HG02870 (cell line): ENCODE results near the gene SPIB.
"Not testable (repeated sequence)": the region's sequence is repeated elsewhere in the genome, so short reads cannot be mapped to it uniquely, and the experiment has no call there.

Experiments used
- ATAC-seq: cut with Tn5 transposase; IDR thresholded peaks from one replicate; pipeline ENCODE4 v1.9.1; 2021; ENCODE audit warnings: mild to moderate bottlenecking, moderate library complexity; ENCODE audit not compliant: unreplicated experiment

Gene SPIB

DNA sequence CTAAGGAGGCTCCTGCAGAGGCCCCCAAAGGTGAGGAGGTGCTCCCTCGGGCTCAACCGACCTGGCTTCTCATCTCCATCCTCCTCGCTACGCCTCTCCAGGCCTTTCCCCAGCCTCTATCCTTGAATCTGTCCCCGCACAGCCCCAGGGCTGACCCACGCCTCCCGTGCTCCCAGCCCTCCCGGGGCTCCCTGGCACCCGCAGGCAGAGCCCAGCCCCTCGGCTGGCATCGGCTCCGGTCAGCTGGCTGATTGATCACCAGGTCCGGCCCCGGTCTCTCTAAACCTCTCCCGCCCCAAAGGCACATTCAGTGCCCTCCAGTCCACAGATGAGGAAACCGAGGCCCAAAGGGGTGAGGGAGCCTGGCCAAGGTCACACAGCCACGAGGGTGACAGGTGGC lies 16.5 kb downstream of the SPIB start:
- ATAC-seq: no peak

DNA sequence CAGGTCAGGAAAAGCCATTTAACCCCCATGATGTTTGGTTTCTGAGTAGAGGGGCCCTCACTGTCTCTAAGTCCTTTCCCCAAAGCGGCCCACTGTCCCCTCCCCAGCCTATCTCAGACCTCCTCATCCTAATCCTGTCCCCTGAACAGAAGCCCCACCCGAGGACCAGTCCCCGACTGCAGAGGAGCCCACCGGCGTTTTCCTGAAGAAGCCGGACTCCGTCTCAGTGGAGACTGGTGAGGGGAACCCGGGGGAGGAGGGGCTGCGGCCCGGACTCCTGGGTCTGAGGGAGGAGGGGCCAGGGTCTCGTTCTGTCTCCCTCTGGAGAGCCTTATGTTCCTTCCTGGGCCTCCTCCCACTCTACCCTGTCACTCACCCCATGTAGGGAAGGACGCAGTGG lies 16.9 kb downstream of the SPIB start:
- no peak for ATAC-seq

DNA sequence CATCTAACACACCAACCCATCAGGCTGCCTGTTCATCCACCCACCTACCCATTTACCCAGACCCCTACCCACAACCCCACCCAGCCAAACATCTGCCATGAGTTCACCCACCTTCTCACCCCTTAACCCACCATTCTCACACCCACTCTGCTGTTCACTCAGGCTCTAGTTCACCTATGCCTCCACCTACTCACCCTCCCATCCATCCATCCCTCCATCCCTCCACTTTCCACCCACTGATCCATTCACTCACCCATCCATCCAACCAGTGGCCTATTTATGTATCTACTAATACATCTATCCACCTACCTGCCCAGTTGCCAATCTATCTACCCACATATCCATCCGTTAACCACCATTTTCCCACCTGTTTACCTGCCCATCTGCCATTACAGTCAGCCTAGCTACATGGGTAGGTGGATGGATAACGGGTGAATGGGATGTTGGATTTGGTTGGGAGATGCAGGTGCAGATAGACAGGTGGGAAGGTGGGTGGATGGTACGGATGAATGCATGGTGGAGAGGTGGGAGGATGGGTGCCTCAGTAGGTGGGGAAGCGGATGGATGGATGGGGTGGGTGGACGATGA lies 19.2 kb downstream of the SPIB start:
- ATAC-seq: no peak

DNA sequence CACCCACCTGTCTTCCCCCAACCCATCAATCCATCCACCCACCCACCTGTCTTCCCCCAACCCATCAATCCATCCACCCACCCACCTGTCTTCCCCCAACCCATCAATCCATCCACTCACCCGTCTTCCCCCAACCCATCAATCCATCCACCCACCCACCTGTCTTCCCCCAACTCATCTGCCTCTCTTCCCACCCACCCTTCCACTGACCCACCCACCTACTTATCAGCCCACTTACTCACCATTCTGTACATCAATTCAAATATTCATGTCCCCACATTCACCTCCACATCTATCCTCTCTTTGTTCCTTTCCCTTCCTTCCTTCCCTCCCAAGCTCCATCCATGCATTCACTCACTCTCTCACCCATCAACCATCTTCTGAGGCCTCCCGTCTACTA lies 20.4 kb downstream of the SPIB start:
- ATAC-seq: not testable (repeated sequence)

DNA sequence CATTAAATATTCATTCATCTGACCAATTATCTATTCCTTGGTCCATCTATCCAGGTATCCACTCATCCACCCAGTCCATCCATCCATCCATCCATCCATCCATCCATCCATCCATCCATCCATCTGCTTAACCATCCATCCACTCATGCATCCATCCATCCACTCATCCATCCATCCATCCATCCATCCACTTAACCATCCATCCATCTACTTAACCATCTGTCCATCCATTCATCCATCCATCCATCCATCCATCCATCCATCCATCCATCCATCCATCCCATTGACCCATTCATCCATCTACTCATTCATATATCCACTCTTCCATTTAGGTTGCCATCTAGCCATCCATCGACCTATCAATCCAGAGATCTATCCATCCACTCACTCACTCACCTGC lies 25.3 kb downstream of the SPIB start:
- no peak for ATAC-seq

DNA sequence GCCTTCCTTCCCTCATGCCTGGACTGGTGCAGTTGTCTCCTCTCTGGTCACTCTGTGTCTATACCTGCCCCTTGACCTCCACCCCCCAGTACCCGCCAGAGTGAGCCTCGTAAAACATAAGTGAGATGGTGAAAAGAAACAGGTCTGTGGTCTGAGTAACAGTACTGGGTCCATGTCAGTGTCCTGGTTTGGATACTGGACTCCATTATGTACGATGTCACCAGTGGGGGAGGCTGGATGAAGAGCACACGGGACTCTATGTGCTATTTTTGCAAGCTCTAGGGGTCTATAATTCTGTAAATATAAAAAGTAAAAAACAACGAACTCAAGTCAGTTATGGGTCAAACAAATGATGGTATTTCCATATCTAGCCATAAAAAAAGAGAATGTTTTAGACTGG lies 28.3 kb downstream of the SPIB start:
- ATAC-seq: no peak

DNA sequence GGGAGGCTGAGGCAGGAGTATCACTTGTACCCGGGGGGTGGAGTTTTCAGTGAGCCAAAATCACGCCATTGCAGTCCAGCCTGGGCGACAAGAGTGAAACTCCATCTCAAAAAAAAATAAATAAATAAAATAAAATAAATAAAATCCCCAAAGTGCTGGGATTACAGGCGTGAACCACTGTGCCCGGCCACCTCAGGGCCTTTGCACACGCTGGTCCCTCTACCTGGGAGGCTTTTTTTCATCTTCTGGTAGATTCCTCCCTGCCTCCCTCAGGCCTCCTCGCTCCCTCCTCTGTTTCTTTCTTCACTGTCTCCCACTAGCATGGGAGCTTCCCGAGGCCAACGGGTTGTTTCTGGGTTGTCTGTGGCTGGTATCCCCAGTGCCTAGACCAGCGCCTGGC lies 29.0 kb downstream of the SPIB start:
- no peak for ATAC-seq

DNA sequence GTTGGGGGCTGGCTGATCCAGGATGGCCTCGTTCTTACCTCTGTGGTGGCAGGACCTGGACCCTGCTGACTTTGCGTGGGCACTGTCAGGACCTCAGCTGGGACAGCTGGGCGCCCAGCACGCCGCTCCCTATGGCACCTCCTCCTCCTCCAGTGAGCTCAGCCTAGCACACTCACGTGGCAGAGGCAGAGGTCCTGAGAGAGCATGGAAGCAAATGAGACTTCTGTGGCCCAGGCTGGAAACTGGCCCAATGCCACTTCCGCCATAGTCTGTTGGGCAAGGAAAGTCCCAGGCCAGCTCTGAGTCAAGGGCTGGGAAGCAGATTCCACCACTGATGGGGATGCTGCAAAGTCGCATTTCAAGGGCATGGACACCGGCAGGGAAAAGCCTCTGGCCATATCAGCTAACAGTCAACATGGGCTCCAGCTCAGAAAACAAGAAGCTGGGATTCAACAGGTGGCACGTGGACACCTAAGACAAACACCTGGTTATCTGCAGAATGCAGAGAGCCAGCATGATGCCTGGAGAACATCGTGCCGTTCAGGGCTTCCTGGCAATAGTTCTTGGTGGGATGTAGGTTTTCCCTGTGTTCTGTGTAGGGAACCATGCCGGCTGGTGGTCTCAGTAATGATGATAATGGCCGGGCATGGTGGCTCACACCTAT lies 30.6 kb downstream of the SPIB start:
- no peak for ATAC-seq

DNA sequence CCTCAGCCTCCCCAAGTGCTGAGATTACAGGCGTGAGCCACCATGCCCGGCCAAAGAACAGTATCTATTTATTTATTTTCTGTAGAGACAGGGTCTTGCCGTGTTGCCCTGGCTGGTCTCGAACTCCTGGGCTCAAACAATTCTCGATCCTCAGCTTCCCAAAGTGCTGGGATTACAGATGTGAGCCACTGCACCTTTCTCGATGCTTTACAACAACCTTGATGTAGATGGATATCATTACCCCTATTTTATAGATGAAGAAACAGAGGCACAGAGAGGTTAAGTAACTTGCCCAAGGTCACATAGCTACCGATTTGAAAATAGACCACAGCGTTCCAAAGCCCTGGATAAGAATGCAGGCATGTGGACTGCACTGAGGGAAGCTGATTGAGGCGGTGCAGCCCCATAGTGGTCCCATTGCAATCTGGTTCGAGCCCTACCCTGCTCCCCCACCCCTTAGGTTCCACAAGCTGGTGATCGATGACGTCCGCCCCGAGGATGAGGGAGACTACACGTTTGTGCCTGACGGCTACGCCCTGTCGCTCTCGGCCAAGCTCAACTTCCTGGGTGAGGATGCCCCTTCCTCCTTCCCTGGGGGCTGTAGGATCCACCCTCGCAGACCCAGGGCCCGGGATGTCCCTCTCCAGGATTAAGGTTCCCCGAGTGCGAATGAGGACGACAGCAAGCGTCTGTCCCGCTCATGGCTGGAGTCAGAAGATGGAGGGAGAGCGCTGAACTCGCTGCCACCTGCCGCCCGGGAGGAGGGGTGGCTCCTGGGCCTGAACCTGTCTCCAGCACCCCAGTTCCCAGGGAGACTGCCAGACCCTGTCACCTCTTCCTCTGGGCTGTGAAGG lies 31.9 kb downstream of the SPIB start:
- no peak for ATAC-seq

DNA sequence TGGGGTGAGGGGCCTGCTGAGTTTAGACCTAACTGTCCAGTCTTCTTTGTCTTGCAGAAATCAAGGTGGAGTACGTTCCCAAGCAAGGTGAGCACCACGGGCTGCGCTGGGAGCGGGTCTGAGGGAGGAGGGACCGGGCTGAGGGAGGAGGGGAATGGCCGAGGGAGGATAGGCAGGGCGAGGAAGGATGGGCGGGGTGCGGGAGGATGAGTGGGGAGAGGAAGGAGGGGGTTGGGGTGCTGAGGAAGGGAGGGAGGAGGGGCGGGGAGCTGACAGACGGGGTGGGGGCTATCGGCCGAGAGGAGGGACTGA lies 32.4 kb downstream of the SPIB start:
- ATAC-seq: no peak

DNA sequence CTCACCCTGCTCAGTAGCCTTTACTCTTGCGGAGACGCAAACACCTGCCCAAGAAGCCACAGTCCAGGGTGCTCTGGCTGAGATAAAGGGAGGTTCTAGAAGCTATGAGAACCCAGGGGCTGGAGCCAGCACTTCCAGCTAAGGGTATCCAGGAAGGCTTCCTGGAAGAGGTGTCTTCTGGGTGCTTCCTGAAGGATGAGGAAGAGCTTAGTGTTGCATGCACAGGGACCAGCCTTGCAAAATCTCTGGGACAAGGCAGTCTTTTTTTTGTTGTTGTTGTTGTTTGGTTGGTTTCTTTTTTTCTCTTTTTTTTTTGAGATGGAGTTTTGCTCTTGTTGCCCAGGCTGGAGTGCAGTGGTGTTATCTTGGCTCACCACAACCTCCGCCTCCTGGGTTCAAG lies 34.5 kb downstream of the SPIB start:
- ATAC-seq: no peak

DNA sequence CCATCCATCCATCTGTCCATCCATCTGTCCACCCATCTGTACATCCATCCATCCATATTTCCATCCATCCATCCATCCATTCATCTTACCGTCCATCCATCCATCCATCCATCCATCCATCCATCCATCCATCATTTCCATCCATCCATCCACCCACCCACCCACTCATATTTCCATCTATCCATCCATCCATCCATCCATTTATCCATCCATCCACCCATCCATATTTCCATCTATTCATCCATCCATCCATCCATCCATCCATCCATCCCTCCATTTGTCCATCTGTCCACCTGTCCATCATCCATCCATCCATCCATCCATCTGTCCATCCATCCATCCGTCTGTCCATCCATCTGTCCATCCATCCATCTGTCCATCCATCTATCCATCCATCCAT lies 37.3 kb downstream of the SPIB start:
- ATAC-seq: no peak

DNA sequence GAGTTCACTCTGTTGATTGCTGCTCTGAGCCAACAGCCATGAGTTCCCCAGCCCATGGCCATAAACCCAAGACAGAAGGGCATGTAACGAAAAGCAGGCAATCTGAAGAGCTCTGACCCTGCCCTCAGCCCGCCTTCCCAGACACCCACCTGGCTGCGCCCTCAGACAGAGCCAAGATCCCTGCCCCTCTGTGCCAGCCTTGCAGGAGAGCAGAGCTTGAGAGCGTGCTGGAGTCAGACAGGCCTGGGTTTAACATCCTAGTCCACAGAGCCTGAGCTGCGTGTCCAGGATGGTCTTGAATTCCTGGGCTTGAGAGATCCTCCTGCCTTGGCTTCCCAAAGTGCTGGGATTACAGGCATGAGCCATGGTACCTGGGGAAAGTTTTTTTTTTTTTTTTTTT lies 38.6 kb downstream of the SPIB start:
- no peak for ATAC-seq

DNA sequence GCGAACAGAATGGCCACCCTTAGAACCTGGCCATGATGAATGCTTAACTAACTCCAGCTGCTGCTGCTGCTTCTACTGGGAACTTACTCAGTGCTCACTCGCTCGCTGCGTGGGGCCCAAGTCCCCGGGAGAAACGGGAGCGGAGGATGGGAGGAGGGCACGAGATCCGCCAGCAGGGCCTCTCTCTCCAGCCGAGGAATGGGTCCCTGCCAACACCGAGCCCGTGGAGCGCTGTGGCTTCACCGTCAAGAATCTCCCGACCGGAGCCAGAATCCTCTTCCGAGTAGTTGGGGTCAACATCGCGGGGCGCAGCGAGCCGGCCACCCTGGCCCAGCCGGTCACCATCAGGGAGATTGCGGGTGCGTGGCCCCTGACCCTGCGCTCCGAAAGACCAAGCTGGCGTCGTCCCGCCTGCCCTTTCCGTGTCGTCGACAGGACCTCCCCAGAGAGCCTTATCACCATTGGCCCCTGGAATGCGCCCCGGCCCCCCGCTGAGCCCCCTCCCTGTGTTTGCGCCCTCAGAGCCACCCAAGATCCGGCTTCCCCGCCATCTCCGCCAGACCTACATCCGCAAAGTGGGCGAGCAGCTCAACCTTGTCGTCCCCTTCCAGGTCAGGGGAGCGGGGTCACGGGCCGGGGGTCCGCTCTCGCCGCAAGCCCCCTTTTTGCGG lies 39.8 kb downstream of the SPIB start:
- no peak for ATAC-seq

DNA sequence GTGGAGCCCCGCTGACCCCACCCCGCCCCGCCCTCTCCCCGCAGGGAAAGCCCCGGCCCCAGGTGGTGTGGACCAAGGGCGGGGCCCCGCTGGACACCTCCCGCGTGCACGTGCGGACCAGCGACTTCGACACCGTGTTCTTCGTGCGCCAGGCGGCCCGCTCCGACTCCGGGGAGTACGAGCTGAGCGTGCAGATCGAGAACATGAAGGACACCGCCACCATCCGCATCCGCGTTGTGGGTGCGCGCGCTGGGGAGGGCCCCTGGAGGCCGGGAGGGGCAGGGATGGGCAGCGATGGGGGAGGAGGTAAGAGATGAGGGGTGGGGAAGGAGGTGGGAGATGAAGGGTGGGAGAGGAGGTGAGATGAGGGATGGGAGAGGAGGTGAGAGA lies 40.3 kb downstream of the SPIB start:
- ATAC-seq: no peak

DNA sequence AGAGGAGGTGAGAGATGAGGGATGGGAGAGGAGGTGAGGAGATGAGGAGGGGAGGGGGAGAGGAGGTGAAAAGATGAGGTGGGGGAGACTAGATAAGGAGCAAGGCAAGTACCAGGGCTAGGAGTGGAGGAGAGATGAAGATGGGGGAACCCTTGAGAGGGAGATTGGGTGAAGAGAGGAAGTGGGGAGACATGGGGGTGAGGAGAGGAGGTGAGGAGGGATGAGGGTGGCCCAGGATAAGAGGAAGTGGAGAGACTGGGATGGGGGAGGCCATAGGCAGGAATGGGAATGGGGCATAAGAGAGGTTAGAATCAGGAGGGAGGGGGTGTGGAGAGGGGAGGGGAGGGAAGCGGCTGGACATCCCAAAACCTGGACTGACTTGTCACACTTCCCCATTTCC lies 40.9 kb downstream of the SPIB start:
- ATAC-seq: no peak

DNA sequence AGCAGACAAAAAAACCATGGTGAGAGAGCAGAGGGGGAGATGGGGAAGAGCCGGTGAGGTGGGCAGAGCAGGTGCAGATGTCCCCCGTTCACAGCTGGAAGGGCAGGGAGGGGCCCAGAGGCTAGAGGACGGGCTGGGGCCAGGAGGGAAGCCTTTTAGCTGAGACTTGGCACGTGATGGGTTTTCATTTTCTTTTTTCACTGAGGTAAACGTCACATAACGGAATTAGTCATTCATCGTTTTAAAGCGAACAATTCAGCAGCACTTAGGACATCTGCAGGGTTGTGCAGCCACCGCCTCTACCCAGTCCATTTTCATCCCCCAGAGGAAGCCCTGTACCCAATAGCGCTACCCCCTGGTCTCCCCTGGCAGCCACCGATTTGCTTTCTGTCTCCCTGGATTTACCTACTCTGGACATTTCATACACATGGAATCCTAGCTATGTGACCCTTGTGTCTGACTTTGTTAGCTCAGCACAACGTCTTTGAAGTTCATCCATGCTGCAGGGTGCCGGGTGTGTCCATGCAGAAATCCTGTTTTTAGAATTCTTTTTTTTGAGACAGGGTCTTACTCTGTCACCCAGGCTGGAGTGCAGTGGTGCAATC lies 41.5 kb downstream of the SPIB start:
- no peak for ATAC-seq

DNA sequence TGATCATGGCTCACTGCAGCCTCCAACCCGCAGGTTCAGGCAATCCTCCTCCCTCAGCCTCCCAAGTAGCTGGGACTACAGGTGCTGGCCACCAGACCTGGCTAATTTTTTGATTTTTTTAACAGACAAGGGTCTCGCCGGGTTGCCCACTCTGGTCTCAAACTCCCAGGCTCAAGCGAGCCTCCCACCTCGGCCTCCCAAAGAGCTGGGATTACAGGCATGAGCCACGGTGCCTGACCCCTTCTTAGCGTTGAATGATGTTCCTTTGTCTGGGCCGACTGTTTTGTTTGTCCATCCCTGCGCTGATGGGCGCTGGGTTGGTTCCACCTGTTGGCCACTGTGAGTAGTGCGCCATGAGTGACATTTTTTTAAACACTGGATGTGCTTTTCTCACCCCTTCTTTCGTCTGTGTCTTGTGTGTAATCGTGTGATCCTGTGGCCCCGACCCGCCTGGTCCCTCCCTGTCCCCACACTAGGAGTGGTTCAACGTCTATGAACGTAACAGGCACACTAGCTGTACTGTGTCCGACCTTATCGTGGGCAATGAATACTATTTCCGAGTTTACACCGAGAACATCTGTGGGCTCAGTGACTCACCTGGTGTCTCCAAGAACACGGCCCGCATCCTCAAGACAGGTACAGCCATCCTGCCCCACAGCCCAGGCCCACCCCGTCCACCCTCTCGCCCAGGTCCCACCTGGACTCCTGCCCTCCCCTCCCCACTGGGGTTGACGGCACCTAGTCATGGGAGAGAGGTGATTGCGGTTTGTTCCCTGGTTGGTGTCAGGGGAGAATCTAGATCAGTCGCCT lies 42.5 kb downstream of the SPIB start:
- no peak for ATAC-seq

DNA sequence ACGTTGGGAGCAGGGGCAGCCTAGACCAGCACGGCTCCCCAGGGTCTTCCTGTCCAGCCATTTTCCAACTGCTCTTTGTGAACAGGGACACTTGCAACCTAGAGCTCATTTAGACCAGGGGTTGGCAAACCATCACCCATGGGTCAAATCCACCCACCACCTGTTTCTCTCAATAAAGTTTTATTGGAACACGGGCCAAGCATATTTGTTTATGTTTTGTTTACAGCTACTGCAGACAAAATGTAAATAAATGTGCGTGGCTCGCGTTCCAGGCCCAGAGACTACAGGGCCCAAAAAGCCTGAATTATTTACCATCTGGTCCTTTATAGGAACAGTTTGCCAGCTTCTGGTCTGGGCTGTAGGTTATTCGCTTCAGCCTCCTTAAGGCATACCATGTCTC lies 44.2 kb downstream of the SPIB start:
- ATAC-seq: no peak

DNA sequence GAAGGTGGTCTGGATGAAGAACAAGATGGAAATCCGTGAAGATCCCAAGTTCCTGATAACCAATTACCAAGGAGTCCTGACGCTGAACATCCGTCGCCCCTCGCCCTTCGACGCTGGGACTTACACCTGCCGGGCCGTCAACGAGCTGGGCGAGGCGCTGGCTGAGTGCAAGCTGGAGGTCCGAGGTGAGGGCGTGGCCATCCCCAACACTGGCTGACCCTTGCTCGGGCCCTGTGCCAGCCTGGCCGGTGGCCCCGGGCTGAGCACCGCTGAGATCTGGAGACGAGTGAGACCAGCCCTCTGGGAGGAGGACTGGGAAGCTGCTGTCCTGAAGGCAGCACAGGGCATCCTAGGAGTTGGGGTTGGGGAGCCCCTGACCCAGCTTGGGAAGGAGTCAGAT lies 45.6 kb downstream of the SPIB start:
- ATAC-seq: no peak

DNA sequence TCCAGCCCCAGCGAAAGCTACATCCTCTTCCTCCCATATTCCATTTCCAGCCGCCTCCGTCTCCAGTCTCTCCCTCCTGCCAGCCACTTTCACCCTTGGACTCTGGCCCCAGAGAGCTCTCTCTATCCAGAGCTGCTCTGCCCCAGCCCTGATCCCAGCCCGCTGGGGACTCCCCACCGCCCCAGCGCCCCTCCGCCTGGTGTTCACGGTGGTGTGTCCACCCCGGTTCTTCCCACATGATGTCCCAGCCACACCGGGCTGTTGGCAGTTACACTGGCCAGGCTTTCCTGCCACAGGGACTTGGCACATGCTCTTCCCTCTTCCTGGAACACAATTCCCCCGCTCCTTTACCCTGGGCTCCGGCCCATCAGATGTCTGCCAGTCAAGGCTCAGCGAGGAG lies 46.3 kb downstream of the SPIB start:
- no peak for ATAC-seq
